Spinal cord (tissue), 10 donors: ENCODE measurements around the gene CDADC1. TPM values are rescaled to one million over a fixed set of nuclear protein-coding genes. Genes with fewer than 3 reads are reported as not detected.
"Not testable (repeated sequence)": the region's sequence is repeated elsewhere in the genome, so short reads cannot be mapped to it uniquely, and the experiment has no call there.

Experiments
- DNase-seq, 6 donors: peaks; one replicate each; pipeline versions ENCODE4 v3.0.0 to v3.0.0-alpha.2; 2013 to 2015; ENCODE audit warnings: low spot score in 6 of 6, low read depth in 4 of 6
- H3K27ac ChIP-seq: one replicate; pipeline ENCODE4 v1.5.1; 2013; ENCODE audit warnings: low read depth, low read length, control low read depth
- H3K27me3 ChIP-seq: one replicate; pipeline ENCODE4 v1.6.1; 2013; ENCODE audit warnings: low read length; ENCODE audit not compliant: control insufficient read depth, insufficient read depth
- H3K36me3 ChIP-seq: one replicate; pipeline ENCODE4 v1.6.1; 2013; ENCODE audit warnings: low read length; ENCODE audit not compliant: control insufficient read depth, insufficient read depth
- H3K4me1 ChIP-seq: one replicate; pipeline ENCODE4 v1.6.1; 2013; ENCODE audit warnings: low read length; ENCODE audit not compliant: control insufficient read depth, insufficient read depth
- H3K4me3 ChIP-seq: one replicate; pipeline ENCODE4 v1.5.1; 2013; ENCODE audit warnings: low read depth, low read length, control low read depth
- H3K9me3 ChIP-seq: one replicate; pipeline ENCODE4 v1.6.1; 2013; ENCODE audit warnings: low read length; ENCODE audit not compliant: control insufficient read depth, insufficient read depth
- WGBS: methylation state at CpG from one replicate; pipeline ENCODE4 v1.1.5; 2013; ENCODE audit warnings: missing lambda C conversion rate; ENCODE audit not compliant: insufficient coverage; 5-methylcytosine and 5-hydroxymethylcytosine counted together
- polyA plus RNA-seq, 2 donors: library from polyadenylated mRNA; unstranded; fragments of 120-200 nt; gene quantifications; one replicate each; pipeline ENCODE4 v1.2.1, GENCODE V29; 2013; ENCODE audit not compliant: insufficient read length in 2 of 2
- total RNA-seq, 2 donors: library from RNA; depleted of rRNA in 1 of 2; stranded (reverse); fragments of 120-200 nt in 1 of 2; fragments of >200 nt in 1 of 2; gene quantifications; one replicate each; pipeline versions ENCODE4 v1.2.3 to v1.2.4, GENCODE V29; 2013 to 2014
- donor health status: healthy.

Gene CDADC1
- total and polyA plus RNA-seq, 4 donors, result 11.1 to 20.1 (median 14.8) TPM

- no peaks in the 10 kb centered on the region for H3K9me3 ChIP-seq
- no peaks in the 10 kb centered on the region for H3K27me3 ChIP-seq
- WGBS, result no CpG with 5 or more reads among the region's 1 CpG
- DNase-seq, result no peak
- H3K36me3 ChIP-seq, result no peaks in the 10 kb centered on the region
- H3K4me3 ChIP-seq, result no peak overlapping the region
- no peak overlapping the region for H3K27ac ChIP-seq
- no peaks in the 10 kb centered on the region for H3K4me1 ChIP-seq
These were observed 40.3 kb downstream of the CDADC1 start for GRCh38 chr13:49287995-49288394.

- H3K4me3 ChIP-seq, result no peak overlapping the region
- no peak for DNase-seq
- H3K4me1 ChIP-seq, result no peaks in the 10 kb centered on the region
- no peaks in the 10 kb centered on the region for H3K27me3 ChIP-seq
- no peaks in the 10 kb centered on the region for H3K36me3 ChIP-seq
- no peaks in the 10 kb centered on the region for H3K9me3 ChIP-seq
- no peak overlapping the region for H3K27ac ChIP-seq
These were observed 40.7 kb downstream of the CDADC1 start for GRCh38 chr13:49288458-49288857.

GRCh38 chr13:49292742-49293486 is 45.2 kb downstream of the CDADC1 start:
- no peak overlapping the region for H3K27ac ChIP-seq

GRCh38 chr13:49294723-49295122 is 47.0 kb downstream of the CDADC1 start:
- peaks cover 14% of the 10 kb centered on the region for H3K4me1 ChIP-seq
- H3K9me3 ChIP-seq, H3K27ac ChIP-seq, DNase-seq, H3K4me3 ChIP-seq, H3K36me3 ChIP-seq, H3K27me3 ChIP-seq: not testable (repeated sequence)
- WGBS, result 100% methylated on average over 2 of the region's 6 CpGs

More at GRCh38 chr13:49292742-49293486, 45.2 kb downstream of the CDADC1 start:
- 19% methylated on average over 2 of the region's 6 CpGs for WGBS
- no peaks in the 10 kb centered on the region for H3K36me3 ChIP-seq
- DNase-seq, result peak in 5 of 6 donors; percentile 58 to 93 (median 73)
- H3K4me1 ChIP-seq, result peaks cover 10% of the 10 kb centered on the region
- no peak overlapping the region for H3K4me3 ChIP-seq
- no peaks in the 10 kb centered on the region for H3K9me3 ChIP-seq
- no peaks in the 10 kb centered on the region for H3K27me3 ChIP-seq

GRCh38 chr13:49295244-49295643 is 47.5 kb downstream of the CDADC1 start:
- Histone ChIP-seq H3K4me1 (peaks cover 17% of the 10 kb centered on the region), H3K9me3 (no peaks in the 10 kb centered on the region), H3K27ac (peak overlapping the region; percentile 33), H3K4me3 (no peak overlapping the region), H3K36me3 (no peaks in the 10 kb centered on the region), H3K27me3 (no peaks in the 10 kb centered on the region)
- peak in 1 of 6 donors; percentile 44 for DNase-seq
- 24% methylated on average over 4 of the region's 6 CpGs for WGBS

- no peak overlapping the region for H3K27ac ChIP-seq
- no peaks in the 10 kb centered on the region for H3K9me3 ChIP-seq
- no peaks in the 10 kb centered on the region for H3K27me3 ChIP-seq
- H3K4me3 ChIP-seq, result no peak overlapping the region
- no peak for DNase-seq
- H3K4me1 ChIP-seq, result peaks cover 28% of the 10 kb centered on the region
- H3K36me3 ChIP-seq, result no peaks in the 10 kb centered on the region
- WGBS, result 100% methylated on average over 1 of the region's 2 CpGs
These were observed 48.9 kb downstream of the CDADC1 start for GRCh38 chr13:49296659-49297058.

- H3K9me3 ChIP-seq, result no peaks in the 10 kb centered on the region
These were observed 49.6 kb downstream of the CDADC1 start for GRCh38 chr13:49297338-49297737.

GRCh38 chr13:49298416-49298815 is 50.7 kb downstream of the CDADC1 start:
- Histone ChIP-seq H3K4me1 (peaks cover 43% of the 10 kb centered on the region), H3K9me3 (no peaks in the 10 kb centered on the region), H3K27ac (peak overlapping the region; percentile 3), H3K4me3 (no peak overlapping the region), H3K36me3 (no peaks in the 10 kb centered on the region), H3K27me3 (no peaks in the 10 kb centered on the region)
- DNase-seq, result no peak

More at GRCh38 chr13:49297338-49297737, 49.6 kb downstream of the CDADC1 start:
- Histone ChIP-seq H3K27ac (no peak overlapping the region), H3K36me3 (no peaks in the 10 kb centered on the region), H3K4me3 (no peak overlapping the region), H3K4me1 (peaks cover 34% of the 10 kb centered on the region), H3K27me3 (no peaks in the 10 kb centered on the region)
- 88% methylated on average over 4 of the region's 4 CpGs for WGBS
- DNase-seq, result no peak

GRCh38 chr13:49298903-49299605 is 51.3 kb downstream of the CDADC1 start:
- H3K27ac ChIP-seq, result peak overlapping the region; percentile 3
- H3K4me3 ChIP-seq, result no peak overlapping the region

GRCh38 chr13:49300276-49300675 is 52.6 kb downstream of the CDADC1 start:
- no peak overlapping the region for H3K4me3 ChIP-seq
- H3K27me3 ChIP-seq, result no peaks in the 10 kb centered on the region
- H3K9me3 ChIP-seq, result no peaks in the 10 kb centered on the region
- H3K36me3 ChIP-seq, result peaks cover 2% of the 10 kb centered on the region
- H3K27ac ChIP-seq, result peak overlapping the region; percentile 34
- H3K4me1 ChIP-seq, result peaks cover 45% of the 10 kb centered on the region
- WGBS, result 64% methylated on average over 3 of the region's 5 CpGs
- no peak for DNase-seq

More at GRCh38 chr13:49298903-49299605, 51.3 kb downstream of the CDADC1 start:
- Histone ChIP-seq H3K4me1 (peaks cover 49% of the 10 kb centered on the region), H3K27me3 (no peaks in the 10 kb centered on the region), H3K9me3 (no peaks in the 10 kb centered on the region), H3K36me3 (no peaks in the 10 kb centered on the region)
- no peak for DNase-seq
- WGBS, result 90% methylated on average over 3 of the region's 7 CpGs
